Right atrium auricular region (tissue), 2 donors: ENCODE measurements around the gene SERPINE2. TPM values are rescaled to one million over a fixed set of nuclear protein-coding genes. Genes with fewer than 3 reads are reported as not detected.

Experiments used
- DNase-seq: peaks from one replicate; pipeline ENCODE4 v3.0.0-alpha.2; 2019; ENCODE audit warnings: low spot score
- H3K27ac ChIP-seq, 2 donors: fragments of 200-600 bp; sonication (generic); 1 replicate in 1 of 2; 2 replicates in 1 of 2; pipeline ENCODE4 v1.5.1; 2016 to 2019
- H3K27me3 ChIP-seq, 2 donors: fragments of 200-600 bp; sonication (generic); one replicate each; pipeline versions ENCODE4 v1.5.1 to v1.6.0; 2017 to 2019
- H3K36me3 ChIP-seq: fragments of 200-600 bp; sonication (generic); one replicate; pipeline ENCODE4 v1.5.1; 2016
- H3K4me1 ChIP-seq, 2 donors: fragments of 200-600 bp; sonication (generic); one replicate each; pipeline versions ENCODE4 v1.5.1 to v1.6.0; 2017 to 2019
- H3K4me3 ChIP-seq, 2 donors: fragments of 200-600 bp; sonication (generic); 1 replicate in 1 of 2; 2 replicates in 1 of 2; pipeline ENCODE4 v1.5.1; 2017 to 2019; ENCODE audit warnings: mild to moderate bottlenecking in 1 of 2, moderate library complexity in 1 of 2
- H3K9me3 ChIP-seq, 2 donors: fragments of 200-600 bp; sonication (generic); one replicate each; pipeline ENCODE4 v1.5.1; 2019
- CTCF ChIP-seq, 2 donors: fragments of 200-600 bp; sonication (generic); IDR thresholded peaks; one replicate each; pipeline ENCODE4 v1.5.1; 2019; ENCODE audit warnings: antibody characterized with exemption in 2 of 2
- total RNA-seq, 2 donors: library from RNA; depleted of rRNA; stranded (reverse); fragments of >200 nt; gene quantifications; one replicate each; pipeline ENCODE4 v1.1.0, GENCODE V29; 2016

SERPINE2 gene
- total RNA-seq, 2 donors from 2014 or later, result 20.2 to 54.3 TPM

DNA sequence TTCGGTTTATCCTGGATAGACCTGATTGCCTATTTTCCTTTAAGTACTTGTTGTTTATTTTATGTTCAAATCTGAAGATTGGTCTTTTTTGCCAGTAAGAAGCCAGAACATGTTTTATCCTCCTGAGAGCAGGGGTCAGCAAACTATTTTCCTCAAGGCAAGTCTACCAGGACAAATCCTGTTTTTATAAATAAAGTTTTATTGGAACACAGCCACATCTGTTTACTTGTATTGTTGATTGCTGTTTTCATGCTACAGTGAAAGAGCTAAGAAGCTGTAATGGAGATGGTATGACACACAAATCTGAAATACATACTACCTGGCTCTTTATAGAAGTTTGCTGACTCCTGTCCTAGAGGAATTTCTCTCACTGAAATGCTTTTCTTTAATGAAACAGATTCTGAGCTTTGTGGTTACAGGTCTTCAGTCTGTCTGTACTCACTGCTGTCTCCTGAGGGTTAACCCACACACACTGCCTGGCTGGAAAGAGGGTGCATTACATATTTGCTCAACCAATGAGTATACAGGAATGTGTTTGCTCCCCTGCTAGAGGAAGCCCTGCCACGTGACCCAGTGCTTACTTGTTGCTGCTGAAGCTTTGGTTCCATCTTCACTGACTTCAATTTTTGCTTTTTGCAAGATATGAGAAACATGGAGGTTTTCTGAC is 59.2 kb downstream of the SERPINE2 start:
- Histone ChIP-seq H3K36me3 (no peaks in the 10 kb centered on the region), H3K4me3 (no peak overlapping the region), H3K4me1 (no peaks in the 10 kb centered on the region), H3K9me3 (no peaks in the 10 kb centered on the region), H3K27ac (no peak overlapping the region), H3K27me3 (no peaks in the 10 kb centered on the region)
- TF ChIP-seq CTCF (IDR thresholded peaks at IDR 0.05), result no peak
- DNase-seq, result no peak

DNA sequence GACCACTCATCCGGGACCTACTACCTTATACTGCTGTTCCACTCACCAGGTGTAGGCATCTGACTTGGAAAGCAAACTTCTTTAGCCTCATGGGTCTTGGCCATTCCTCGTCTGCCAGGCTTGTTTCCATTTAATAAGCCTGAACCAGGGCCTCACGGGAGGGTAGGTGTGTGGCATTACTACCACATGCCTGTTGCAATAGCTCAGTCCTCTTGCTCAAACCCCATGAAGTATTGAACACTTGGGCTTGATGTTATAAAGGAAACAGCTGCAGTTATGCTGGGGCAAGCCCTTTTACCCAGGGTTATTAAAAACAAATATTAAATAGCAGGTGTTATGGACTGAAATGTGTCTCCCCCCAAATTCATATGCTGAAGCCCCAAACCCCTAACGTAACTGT is 60.6 kb downstream of the SERPINE2 start:
- no peak for TF ChIP-seq CTCF (IDR thresholded peaks at IDR 0.05)
- Histone ChIP-seq H3K4me1 (no peaks in the 10 kb centered on the region), H3K27me3 (no peaks in the 10 kb centered on the region), H3K4me3 (no peak overlapping the region), H3K27ac (no peak overlapping the region), H3K36me3 (no peaks in the 10 kb centered on the region), H3K9me3 (no peaks in the 10 kb centered on the region)
- no peak for DNase-seq

- TF ChIP-seq CTCF (IDR thresholded peaks at IDR 0.05), result no peak
- no peak for DNase-seq
- no peak overlapping the region for H3K27ac ChIP-seq
These were observed 62.4 kb downstream of the SERPINE2 start for GRCh38 chr2:223976635-223977226.

GRCh38 chr2:223973606-223974005 is 65.5 kb downstream of the SERPINE2 start:
- Histone ChIP-seq H3K36me3 (peaks cover under 1% of the 10 kb centered on the region), H3K4me1 (no peaks in the 10 kb centered on the region), H3K27me3 (no peaks in the 10 kb centered on the region), H3K9me3 (no peaks in the 10 kb centered on the region), H3K27ac (no peak overlapping the region), H3K4me3 (no peak overlapping the region)
- TF ChIP-seq CTCF (IDR thresholded peaks at IDR 0.05), result no peak
- no peak for DNase-seq

More at GRCh38 chr2:223976635-223977226, 62.4 kb downstream of the SERPINE2 start:
- no peaks in the 10 kb centered on the region for H3K27me3 ChIP-seq
- no peaks in the 10 kb centered on the region for H3K36me3 ChIP-seq
- H3K4me3 ChIP-seq, result no peak overlapping the region
- H3K9me3 ChIP-seq, result no peaks in the 10 kb centered on the region
- no peaks in the 10 kb centered on the region for H3K4me1 ChIP-seq

DNA sequence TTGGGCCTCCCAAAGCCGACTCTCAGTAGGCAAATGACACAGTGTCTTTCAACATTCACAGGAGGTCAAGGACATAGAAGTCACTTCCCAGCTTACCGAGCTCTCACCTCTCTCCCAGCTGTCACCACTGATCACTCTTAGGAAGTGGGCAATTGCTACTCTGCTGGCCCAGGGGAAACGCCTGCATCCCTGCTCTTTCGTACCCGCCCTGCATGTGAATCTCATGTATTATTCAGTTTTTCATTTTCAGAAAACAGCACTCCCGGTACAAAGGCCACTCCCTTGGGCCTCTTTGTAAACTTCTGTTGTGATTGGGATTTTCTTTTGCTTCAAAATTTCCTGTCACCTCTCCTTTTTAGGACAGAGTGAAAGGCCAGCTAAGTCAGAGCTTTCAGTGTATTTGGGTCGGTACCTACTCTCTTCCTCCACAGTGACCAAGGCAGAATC is 66.4 kb downstream of the SERPINE2 start:
- TF ChIP-seq CTCF (IDR thresholded peaks at IDR 0.05), result no peak
- H3K27me3 ChIP-seq, result no peaks in the 10 kb centered on the region

More for the DNA sequence above, 66.4 kb downstream of the SERPINE2 start:
- Histone ChIP-seq H3K9me3 (no peaks in the 10 kb centered on the region), H3K4me1 (no peaks in the 10 kb centered on the region), H3K4me3 (no peak overlapping the region), H3K27ac (no peak overlapping the region), H3K36me3 (peaks cover 10% of the 10 kb centered on the region)
- no peak for DNase-seq
